A549 (cell line): ENCODE measurements around the gene NDUFA11.

Experiments used
- CTCF ChIP-seq: fragments of >200 bp; sonication (Bioruptor Twin); formaldehyde crosslinking; IDR thresholded peaks from 3 replicates; pipeline ENCODE4 v1.5.1; 2016
- EHMT2 ChIP-seq: fragments of 200-600 bp; sonication (generic); IDR thresholded peaks from 2 replicates; pipeline ENCODE4 v1.6.1; 2016; ENCODE audit warnings: antibody characterized with exemption, low read depth, mild to moderate bottlenecking, moderate library complexity
- EP300 ChIP-seq, 2 experiments: fragments of >200 bp; sonication (Bioruptor Twin); formaldehyde crosslinking; IDR thresholded peaks; 2 replicates in 1 of 2; 3 replicates in 1 of 2; pipeline ENCODE4 v1.6.1; 2016 to 2017
- POLR2A ChIP-seq: IDR thresholded peaks from 2 replicates; pipeline ENCODE4 v1.6.1; 2012; ENCODE audit warnings: mild to moderate bottlenecking, low read length
- REST ChIP-seq: fragments of 200-600 bp; sonication (generic); IDR thresholded peaks from 2 replicates; pipeline ENCODE4 v1.6.1; 2016; ENCODE audit warnings: antibody characterized with exemption, mild to moderate bottlenecking, moderate library complexity
- ZNF302 ChIP-seq: fragments of 250-450 bp; sonication (Bioruptor Pico); IDR thresholded peaks from 2 replicates; pipeline ENCODE4 v1.9.0; 2021; ENCODE audit warnings: inconsistent platforms, mild to moderate bottlenecking, moderate library complexity

GRCh38 chr19:5908773-5909442 is 5.3 kb upstream of the NDUFA11 start:
- TF ChIP-seq EP300 (IDR thresholded peaks at IDR 0.05) = no peak
- no peak for TF ChIP-seq REST
- TF ChIP-seq EHMT2 = no peak
- TF ChIP-seq CTCF = no peak
- no peak for TF ChIP-seq POLR2A
- no peak for TF ChIP-seq ZNF302 (CRISPR knock-in tag)
